ENCODE measurements around the gene VAV2. TPM values are rescaled to one million over a fixed set of nuclear protein-coding genes. Genes with fewer than 3 reads are reported as not detected.

VAV2 gene
- total RNA-seq, 1 donor from 2014 or later: 8.3 TPM

DNA sequence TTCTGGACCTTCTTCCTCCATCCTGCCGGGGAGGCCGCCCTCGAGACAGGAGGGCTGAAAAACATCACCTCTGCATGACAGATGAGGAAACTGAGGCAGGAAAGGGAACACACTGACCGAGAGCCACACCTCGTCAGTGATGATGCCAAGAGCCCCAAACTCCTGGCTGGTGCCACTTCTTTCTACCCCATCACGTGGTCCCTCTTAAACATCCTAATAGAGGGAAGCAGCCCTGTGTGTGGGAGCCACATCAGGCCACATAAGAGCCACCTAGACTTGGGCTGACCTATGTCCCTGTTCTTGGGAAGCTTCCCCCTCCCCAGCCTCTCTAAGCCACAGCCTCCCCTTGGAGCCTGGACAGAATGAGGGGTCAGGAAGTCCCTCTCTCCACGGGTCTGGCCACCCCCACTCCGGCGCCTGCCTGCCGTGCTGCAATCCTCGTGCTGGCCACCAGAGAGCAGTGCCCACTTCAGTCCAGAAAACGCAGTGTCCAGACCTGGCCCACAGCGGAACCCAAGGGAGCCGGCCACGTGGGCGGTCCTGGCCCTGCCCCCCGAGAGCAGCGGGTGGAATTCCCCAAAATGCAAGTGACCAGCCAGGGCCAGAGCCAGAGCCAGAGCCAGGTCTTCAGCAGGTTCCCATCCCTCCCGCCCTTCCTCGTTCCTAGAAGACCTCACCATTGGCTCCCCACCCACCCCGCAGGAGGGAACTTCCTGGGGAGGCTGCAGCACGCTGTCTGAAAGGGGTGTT is 199.2 kb downstream of the VAV2 start:
- TF ChIP-seq, protein P1, sequence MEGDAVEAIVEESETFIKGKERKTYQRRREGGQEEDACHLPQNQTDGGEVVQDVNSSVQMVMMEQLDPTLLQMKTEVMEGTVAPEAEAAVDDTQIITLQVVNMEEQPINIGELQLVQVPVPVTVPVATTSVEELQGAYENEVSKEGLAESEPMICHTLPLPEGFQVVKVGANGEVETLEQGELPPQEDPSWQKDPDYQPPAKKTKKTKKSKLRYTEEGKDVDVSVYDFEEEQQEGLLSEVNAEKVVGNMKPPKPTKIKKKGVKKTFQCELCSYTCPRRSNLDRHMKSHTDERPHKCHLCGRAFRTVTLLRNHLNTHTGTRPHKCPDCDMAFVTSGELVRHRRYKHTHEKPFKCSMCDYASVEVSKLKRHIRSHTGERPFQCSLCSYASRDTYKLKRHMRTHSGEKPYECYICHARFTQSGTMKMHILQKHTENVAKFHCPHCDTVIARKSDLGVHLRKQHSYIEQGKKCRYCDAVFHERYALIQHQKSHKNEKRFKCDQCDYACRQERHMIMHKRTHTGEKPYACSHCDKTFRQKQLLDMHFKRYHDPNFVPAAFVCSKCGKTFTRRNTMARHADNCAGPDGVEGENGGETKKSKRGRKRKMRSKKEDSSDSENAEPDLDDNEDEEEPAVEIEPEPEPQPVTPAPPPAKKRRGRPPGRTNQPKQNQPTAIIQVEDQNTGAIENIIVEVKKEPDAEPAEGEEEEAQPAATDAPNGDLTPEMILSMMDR (IDR thresholded peaks at IDR 0.05): peak; percentile 86 to 97 (median 94)
- TF ChIP-seq POLR2AphosphoS5 (IDR thresholded peaks at IDR 0.05; ENCODE audit: insufficient read depth in 1 of 2, low read depth in 1 of 2) (peak in 1 of 2 donors; percentile 55), POLR2A (IDR thresholded peaks at IDR 0.05) (no peak)
- H3K9me3 ChIP-seq: no peaks in the 10 kb centered on the region
- no peak for DNase-seq (ENCODE audit: extremely low spot score in 2 of 2)
- H3K36me3 ChIP-seq: peaks cover 0 to 3% of the 10 kb centered on the region in 2 donors
- no peak overlapping the region for H3K27ac ChIP-seq
- H3K4me1 ChIP-seq: peaks cover 9% of the 10 kb centered on the region
- no peaks in the 10 kb centered on the region for H3K27me3 ChIP-seq
- intact Hi-C loops (cut with DNase I): loop anchor here (2.0 kb wide), 1 partner anchor 200 kb away; the partner anchor contains the start of gene VAV2
- no peak overlapping the region for H3K4me3 ChIP-seq

DNA sequence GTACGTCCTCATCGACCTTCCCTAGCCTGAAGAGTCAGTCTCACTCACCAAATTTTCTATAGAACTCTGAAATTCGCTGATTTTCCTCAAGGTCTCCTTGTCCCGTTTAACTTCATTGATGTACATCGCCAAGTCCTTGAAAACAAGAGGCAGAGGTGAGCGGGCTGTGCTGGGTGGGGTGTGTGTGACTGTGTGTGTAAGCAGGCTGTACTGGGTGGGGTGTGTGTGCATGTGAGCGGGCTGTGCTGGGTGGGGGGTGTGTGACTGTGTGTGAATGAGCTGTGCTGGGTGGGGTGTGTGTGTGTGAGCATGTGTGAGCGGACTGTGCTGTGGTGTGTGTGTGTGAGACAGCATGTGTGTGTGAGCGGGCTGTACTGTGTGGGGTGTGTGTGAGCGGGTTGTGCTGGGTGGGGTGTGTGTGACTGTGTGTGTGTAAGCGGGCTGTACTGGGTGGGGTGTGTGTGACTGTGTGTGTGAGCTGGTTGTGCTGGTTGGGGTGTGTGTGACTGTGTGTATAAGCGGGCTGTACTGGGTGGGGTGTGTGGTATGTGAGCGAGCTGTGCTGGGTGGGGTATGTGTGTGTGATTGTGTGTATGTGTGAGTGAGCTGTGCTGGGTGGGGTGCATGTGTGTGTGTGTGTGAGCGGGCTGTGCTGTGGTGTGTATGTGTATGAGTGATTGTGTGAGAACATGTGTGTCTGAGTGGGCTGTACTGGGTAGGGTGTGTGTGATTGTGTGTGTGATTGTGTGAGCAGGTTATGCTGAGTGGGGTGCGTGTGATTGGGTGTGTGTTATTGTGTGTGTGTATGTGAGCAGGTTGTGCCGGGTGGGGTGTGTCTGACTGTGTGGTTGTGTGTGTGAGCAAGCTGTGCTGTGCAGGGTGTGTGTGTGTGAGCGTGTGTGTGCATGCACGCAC is 200.1 kb downstream of the VAV2 start:
- Histone ChIP-seq H3K36me3 (peaks cover 0 to 3% of the 10 kb centered on the region in 2 donors), H3K27ac (no peak overlapping the region), H3K4me3 (no peak overlapping the region), H3K4me1 (peaks cover 9% of the 10 kb centered on the region), H3K27me3 (no peaks in the 10 kb centered on the region), H3K9me3 (no peaks in the 10 kb centered on the region)
- DNase-seq (ENCODE audit: extremely low spot score in 2 of 2): no peak
- TF ChIP-seq, protein P1 (IDR thresholded peaks at IDR 0.05): no peak
- TF ChIP-seq POLR2A (IDR thresholded peaks at IDR 0.05): no peak
- TF ChIP-seq POLR2AphosphoS5 (IDR thresholded peaks at IDR 0.05; ENCODE audit: insufficient read depth in 1 of 2, low read depth in 1 of 2): no peak
- intact Hi-C loops (cut with DNase I): loop anchor here (2.0 kb wide), 1 partner anchor 201 kb away; the partner anchor contains the start of gene VAV2

GRCh38 chr9:133791069-133791468 is 201.1 kb downstream of the VAV2 start:
- peaks cover 9% of the 10 kb centered on the region for H3K4me1 ChIP-seq
- no peak overlapping the region for H3K4me3 ChIP-seq
- H3K36me3 ChIP-seq: peaks cover 0 to 3% of the 10 kb centered on the region in 2 donors
- no peak for DNase-seq (ENCODE audit: extremely low spot score in 2 of 2)
- no peak for TF ChIP-seq POLR2AphosphoS5 (IDR thresholded peaks at IDR 0.05; ENCODE audit: insufficient read depth in 1 of 2, low read depth in 1 of 2)
- no peaks in the 10 kb centered on the region for H3K27me3 ChIP-seq
- no peak overlapping the region for H3K27ac ChIP-seq
- intact Hi-C loops (cut with DNase I): no loop called here
- no peaks in the 10 kb centered on the region for H3K9me3 ChIP-seq

DNA sequence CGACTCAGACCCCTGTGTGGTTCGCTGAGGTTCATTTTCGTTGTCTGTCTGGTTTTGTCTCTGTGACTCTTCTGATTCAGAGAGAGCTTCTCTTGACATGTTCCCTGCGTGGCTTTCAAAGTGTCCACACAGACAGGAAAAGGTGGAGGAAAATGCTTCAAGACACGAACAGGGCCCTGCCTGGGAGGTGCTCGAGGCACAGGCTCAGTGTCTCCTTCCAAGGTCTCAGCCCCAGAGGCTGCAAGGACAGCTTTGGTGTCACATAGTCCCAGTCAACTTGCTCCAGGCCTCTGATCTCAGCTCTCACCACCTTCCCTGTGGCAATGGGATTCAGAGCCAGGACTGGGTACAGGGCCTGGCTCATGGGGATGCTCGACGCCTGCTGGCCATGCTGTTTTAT is 202.3 kb downstream of the VAV2 start:
- Histone ChIP-seq H3K27me3 (no peaks in the 10 kb centered on the region), H3K4me1 (peaks cover 9% of the 10 kb centered on the region), H3K27ac (no peak overlapping the region), H3K9me3 (no peaks in the 10 kb centered on the region), H3K4me3 (no peak overlapping the region), H3K36me3 (peaks cover 0 to 3% of the 10 kb centered on the region in 2 donors)
- DNase-seq (ENCODE audit: extremely low spot score in 2 of 2): no peak
- intact Hi-C loops (cut with DNase I): no loop called here
- no peak for TF ChIP-seq POLR2AphosphoS5 (IDR thresholded peaks at IDR 0.05; ENCODE audit: insufficient read depth in 1 of 2, low read depth in 1 of 2)
- TF ChIP-seq, protein P1 (IDR thresholded peaks at IDR 0.05): no peak
- no peak for TF ChIP-seq POLR2A (IDR thresholded peaks at IDR 0.05)
